ENCODE results near the gene NOL4L. TPM values are rescaled to one million over a fixed set of nuclear protein-coding genes. Genes with fewer than 3 reads are reported as not detected.

The NOL4L gene
- total and polyA plus RNA-seq, 10 donors, result 3.4 to 45.4 (median 28.6) TPM

DNA sequence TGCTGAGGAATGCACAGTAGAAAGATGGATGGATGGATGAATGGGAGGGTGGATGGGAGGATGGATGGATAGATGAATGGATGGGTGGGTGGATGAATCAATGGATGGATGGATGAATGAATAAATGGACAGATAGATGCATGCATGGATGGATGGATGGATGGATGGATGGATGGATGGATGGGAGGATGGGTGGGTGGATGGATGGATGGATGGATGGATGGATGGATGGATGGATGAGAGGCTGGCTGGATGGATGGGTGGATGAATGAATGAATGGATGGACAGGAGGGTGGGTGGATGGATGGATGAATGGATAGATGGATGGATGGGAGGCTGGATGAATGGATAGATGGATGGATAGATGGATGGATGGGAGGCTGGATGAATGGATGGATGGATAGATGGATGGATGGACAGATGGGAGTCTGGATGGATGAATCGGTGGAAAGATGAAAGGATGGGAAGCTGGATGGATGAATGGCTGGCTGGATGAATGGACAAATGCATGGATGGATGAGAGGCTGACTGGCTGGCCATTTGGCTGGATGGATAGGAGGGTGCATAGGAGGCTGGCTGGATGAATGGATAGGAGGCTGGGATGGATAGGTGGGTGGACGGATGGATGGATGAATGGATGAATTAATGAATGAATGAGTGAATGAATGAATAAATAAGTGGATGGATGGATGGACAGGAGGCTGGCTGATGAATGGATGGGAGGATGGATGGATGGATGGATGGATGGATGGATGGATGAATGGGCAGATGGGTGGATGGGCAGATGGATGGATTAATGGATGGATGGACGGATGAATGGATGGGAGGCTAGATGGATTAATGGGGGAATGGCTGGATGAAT is 28.3 kb upstream of the NOL4L start:
- Histone ChIP-seq H3K36me3 (no peaks in the 10 kb centered on the region), H3K4me1 (peaks cover 0 to 10% (median 0%) of the 10 kb centered on the region in 6 donors), H3K9me3 (no peaks in the 10 kb centered on the region), H3K27ac (no peak overlapping the region), H3K27me3 (replicated peaks in 1 of 7) (peaks cover 0 to 13% (median 0%) of the 10 kb centered on the region in 7 donors), H3K4me3 (no peak overlapping the region)
- intact Hi-C loops (cut with DNase I; ENCODE audit: low total_unique reads), result no loop called here
- DNase-seq, result no peak
- WGBS, 5 donors, result 88 to 94% (median 92%) methylated on average over 3 of the region's 3 CpGs
- TF ChIP-seq POLR2A (IDR thresholded peaks at IDR 0.05) (no peak), POLR2AphosphoS5 (IDR thresholded peaks at IDR 0.05) (no peak)

DNA sequence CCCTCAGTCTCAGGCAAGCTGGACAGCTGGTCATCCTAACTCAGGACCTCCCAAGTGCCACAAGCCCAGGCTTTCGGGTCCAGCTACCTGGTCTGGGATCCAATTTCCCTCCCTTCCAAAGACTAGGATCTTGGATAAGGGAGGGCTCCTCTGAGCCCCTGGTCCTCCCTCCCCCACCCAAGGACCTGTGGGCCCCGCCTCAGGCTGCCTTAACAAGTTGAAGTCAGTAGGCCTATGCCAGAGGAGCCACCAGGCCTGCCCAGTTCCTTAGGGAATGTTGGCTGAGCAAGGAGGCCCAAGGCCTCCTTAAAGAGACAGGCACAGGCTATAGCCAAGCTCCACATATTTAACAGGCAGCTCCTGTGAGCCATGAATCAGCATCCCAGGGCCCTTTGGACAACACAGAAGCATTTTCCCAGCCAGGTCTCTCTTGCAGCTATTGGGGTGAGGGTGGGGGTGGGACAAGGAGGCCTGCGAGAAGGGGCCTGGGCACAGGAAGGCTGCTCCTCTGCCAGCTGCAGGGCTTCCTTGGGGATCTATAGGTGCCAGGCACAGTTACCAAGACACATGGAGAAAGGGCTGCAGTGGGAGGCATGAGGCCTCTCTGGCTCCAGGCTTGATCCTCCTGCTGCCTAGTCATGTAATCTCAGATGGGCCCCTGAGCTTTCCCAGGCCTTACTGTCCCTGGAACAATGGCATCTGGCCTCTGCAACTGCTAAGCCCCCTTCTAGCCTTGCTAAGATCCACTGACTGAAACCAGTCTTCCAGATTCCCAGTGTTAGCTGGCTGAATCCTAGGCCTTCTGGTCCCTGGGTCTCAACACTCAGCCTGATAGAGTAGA is 27.4 kb upstream of the NOL4L start:
- no peak for DNase-seq
- Histone ChIP-seq H3K4me1 (peaks cover 0 to 10% (median 0%) of the 10 kb centered on the region in 6 donors), H3K9me3 (no peaks in the 10 kb centered on the region), H3K36me3 (no peaks in the 10 kb centered on the region), H3K27me3 (replicated peaks in 1 of 7) (peaks cover 0 to 13% (median 0%) of the 10 kb centered on the region in 7 donors), H3K27ac (no peak overlapping the region), H3K4me3 (no peak overlapping the region)
- TF ChIP-seq POLR2AphosphoS5 (IDR thresholded peaks at IDR 0.05), result no peak
- no peak for TF ChIP-seq POLR2A (IDR thresholded peaks at IDR 0.05)
- TF ChIP-seq, protein P1, sequence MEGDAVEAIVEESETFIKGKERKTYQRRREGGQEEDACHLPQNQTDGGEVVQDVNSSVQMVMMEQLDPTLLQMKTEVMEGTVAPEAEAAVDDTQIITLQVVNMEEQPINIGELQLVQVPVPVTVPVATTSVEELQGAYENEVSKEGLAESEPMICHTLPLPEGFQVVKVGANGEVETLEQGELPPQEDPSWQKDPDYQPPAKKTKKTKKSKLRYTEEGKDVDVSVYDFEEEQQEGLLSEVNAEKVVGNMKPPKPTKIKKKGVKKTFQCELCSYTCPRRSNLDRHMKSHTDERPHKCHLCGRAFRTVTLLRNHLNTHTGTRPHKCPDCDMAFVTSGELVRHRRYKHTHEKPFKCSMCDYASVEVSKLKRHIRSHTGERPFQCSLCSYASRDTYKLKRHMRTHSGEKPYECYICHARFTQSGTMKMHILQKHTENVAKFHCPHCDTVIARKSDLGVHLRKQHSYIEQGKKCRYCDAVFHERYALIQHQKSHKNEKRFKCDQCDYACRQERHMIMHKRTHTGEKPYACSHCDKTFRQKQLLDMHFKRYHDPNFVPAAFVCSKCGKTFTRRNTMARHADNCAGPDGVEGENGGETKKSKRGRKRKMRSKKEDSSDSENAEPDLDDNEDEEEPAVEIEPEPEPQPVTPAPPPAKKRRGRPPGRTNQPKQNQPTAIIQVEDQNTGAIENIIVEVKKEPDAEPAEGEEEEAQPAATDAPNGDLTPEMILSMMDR (IDR thresholded peaks at IDR 0.05 in 8 of 11, conservative IDR thresholded peaks at IDR 0.05 in 3 of 11), result no peak
- WGBS, 5 donors, result 83 to 97% (median 93%) methylated on average over 3 of the region's 3 CpGs
- intact Hi-C loops (cut with DNase I; ENCODE audit: low total_unique reads), result no loop called here

DNA sequence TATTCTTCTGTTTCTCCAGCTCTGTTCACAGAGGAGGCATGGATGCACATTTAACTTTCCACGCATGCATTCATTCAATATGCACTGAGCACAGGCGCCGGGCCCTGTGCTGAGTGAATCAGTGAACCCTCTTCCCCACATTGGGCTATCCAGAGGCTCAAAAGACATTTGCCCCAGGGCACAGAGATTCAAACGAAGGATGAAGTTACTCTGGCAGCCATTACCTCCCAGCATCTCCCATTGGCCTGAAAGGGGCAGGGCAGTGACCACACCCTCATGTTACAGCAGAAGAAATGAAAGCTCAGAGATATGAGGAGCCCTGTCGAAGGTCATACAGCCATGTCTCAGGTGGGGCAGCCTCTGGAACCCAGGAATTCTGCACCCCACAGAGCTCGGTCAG is 26.7 kb upstream of the NOL4L start:
- H3K9me3 ChIP-seq, result no peaks in the 10 kb centered on the region
- DNase-seq, result no peak
- WGBS, 5 donors, result 84 to 93% (median 92%) methylated on average over 6 of the region's 6 CpGs
- peaks cover 0 to 10% (median 0%) of the 10 kb centered on the region in 6 donors for H3K4me1 ChIP-seq
- peaks cover 0 to 13% (median 0%) of the 10 kb centered on the region in 7 donors for H3K27me3 ChIP-seq (replicated peaks in 1 of 7)
- TF ChIP-seq POLR2A (IDR thresholded peaks at IDR 0.05) (no peak), POLR2AphosphoS5 (IDR thresholded peaks at IDR 0.05) (no peak)
- TF ChIP-seq, protein P1 (IDR thresholded peaks at IDR 0.05 in 8 of 11, conservative IDR thresholded peaks at IDR 0.05 in 3 of 11), result no peak
- no peak overlapping the region for H3K27ac ChIP-seq
- intact Hi-C loops (cut with DNase I; ENCODE audit: low total_unique reads), result no loop called here
- H3K36me3 ChIP-seq, result no peaks in the 10 kb centered on the region
- H3K4me3 ChIP-seq, result no peak overlapping the region

DNA sequence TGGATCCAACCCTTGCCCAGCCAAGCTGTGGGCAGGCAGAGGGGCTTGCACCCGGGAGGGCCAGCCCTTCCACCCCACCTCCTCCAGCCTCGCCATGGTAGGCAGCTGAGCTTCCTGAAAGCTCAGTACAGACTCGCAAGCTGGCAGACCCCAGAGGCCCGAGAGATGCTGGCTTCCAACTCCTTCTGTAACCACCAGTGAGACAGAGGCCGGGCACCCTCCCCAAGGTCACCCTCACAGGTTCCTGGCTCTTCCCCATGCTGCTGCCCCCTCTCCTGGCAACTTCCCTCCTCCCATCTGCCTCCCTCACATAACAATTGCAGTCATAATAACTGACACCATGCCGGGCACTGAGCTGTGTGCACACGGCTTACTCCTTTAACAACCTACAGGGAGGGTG is 26.2 kb upstream of the NOL4L start:
- no peak overlapping the region for H3K27ac ChIP-seq
- H3K4me1 ChIP-seq, result peaks cover 0 to 10% (median 0%) of the 10 kb centered on the region in 6 donors
- 36 to 61% (median 48%) methylated on average over 6 to 7 of the region's 7 CpGs for WGBS, 5 donors
- no peaks in the 10 kb centered on the region for H3K36me3 ChIP-seq
- peaks cover 0 to 17% (median 0%) of the 10 kb centered on the region in 7 donors for H3K27me3 ChIP-seq (replicated peaks in 1 of 7)
- TF ChIP-seq, protein P1 (IDR thresholded peaks at IDR 0.05 in 8 of 11, conservative IDR thresholded peaks at IDR 0.05 in 3 of 11), result no peak
- no peak for TF ChIP-seq POLR2A (IDR thresholded peaks at IDR 0.05)
- no peak for TF ChIP-seq POLR2AphosphoS5 (IDR thresholded peaks at IDR 0.05)
- no peak for DNase-seq
- H3K4me3 ChIP-seq, result no peak overlapping the region
- H3K9me3 ChIP-seq, result no peaks in the 10 kb centered on the region
- intact Hi-C loops (cut with DNase I; ENCODE audit: low total_unique reads), result no loop called here
